HG03280 (cell line): ENCODE results near the gene OR2M4.
"Not testable (repeated sequence)": the region's sequence is repeated elsewhere in the genome, so short reads cannot be mapped to it uniquely, and the experiment has no call there.

ENCODE experiments used
- ATAC-seq: cut with Tn5 transposase; IDR thresholded peaks from one replicate; pipeline ENCODE4 v1.9.1; 2021; ENCODE audit warnings: mild to moderate bottlenecking, moderate library complexity; ENCODE audit not compliant: unreplicated experiment

The OR2M4 gene

GRCh38 chr1:248231117-248231516 is at the start of gene OR2M4:
OR2M4 (plus strand) TSS chr1:248231417; CDS start chr1:248238929, 7,512 bp downstream.
- ATAC-seq, result no peak

GRCh38 chr1:248183996-248184395 is 47.2 kb upstream of the OR2M4 start:
- ATAC-seq, result no peak

GRCh38 chr1:248187363-248187762 is 43.9 kb upstream of the OR2M4 start:
- ATAC-seq, result no peak

GRCh38 chr1:248189026-248189425 is 42.2 kb upstream of the OR2M4 start:
- no peak for ATAC-seq

- no peak for ATAC-seq
These were observed 37.1 kb upstream of the OR2M4 start for GRCh38 chr1:248194117-248194516.

- ATAC-seq, result no peak
These were observed 34.3 kb upstream of the OR2M4 start, which contains the start of gene OR2M3 for GRCh38 chr1:248196965-248197364. OR2M3 (plus strand) TSS chr1:248197265; CDS start chr1:248203068, 5,803 bp downstream.

GRCh38 chr1:248215880-248216279 is 15.3 kb upstream of the OR2M4 start:
- ATAC-seq, result no peak

- ATAC-seq, result no peak
These were observed 5.7 kb upstream of the OR2M4 start for GRCh38 chr1:248225537-248225936.

GRCh38 chr1:248229360-248229908 is 1.8 kb upstream of the OR2M4 start:
- ATAC-seq, result no peak

GRCh38 chr1:248239478-248239877 is 8.3 kb downstream of the OR2M4 start:
- no peak for ATAC-seq

- ATAC-seq, result peak; percentile 72
These were observed 12.0 kb downstream of the OR2M4 start for GRCh38 chr1:248243204-248243603.

- ATAC-seq, result not testable (repeated sequence)
These were observed 28.1 kb downstream of the OR2M4 start for GRCh38 chr1:248259309-248259708.

- no peak for ATAC-seq
These were observed 37.0 kb downstream of the OR2M4 start for GRCh38 chr1:248268178-248268577.

GRCh38 chr1:248273225-248273624 is 42.0 kb downstream of the OR2M4 start:
- not testable (repeated sequence) for ATAC-seq

- ATAC-seq, result no peak
These were observed 46.7 kb downstream of the OR2M4 start, which contains the start of gene OR2T33 for GRCh38 chr1:248277876-248278275. OR2T33 (minus strand) TSS chr1:248277976; CDS start chr1:248273814, 4,162 bp downstream.

GRCh38 chr1:248288391-248288790 is 57.2 kb downstream of the OR2M4 start:
- no peak for ATAC-seq
